SK-N-SH (cell line): ENCODE results near the gene CCDC80. TPM values are rescaled to one million over a fixed set of nuclear protein-coding genes. Genes with fewer than 3 reads are reported as not detected.

Experiments used
- CTCF ChIA-PET: fragments of 300-600, 350-600 bp; formaldehyde crosslinking; extraction: SDS; loops from one replicate; lab custom pipeline; 2021; lab: Yijun Ruan, JAX
- POLR2A ChIA-PET: fragments of 350-600 bp; sonication (Branson Sonifier 250); formaldehyde crosslinking; extraction: SDS; loops from one replicate; lab custom pipeline; 2020; ENCODE audit warnings: antibody characterized with exemption, inconsistent platforms; lab: Yijun Ruan, JAX
- DNase-seq: peaks from one replicate; pipeline ENCODE4 v3.0.0; 2012
- H2AFZ ChIP-seq: fragments of 200-600 bp; sonication (generic); 2 replicates; pipeline ENCODE4 v1.8.1; 2016; ENCODE audit warnings: antibody characterized with exemption, mild to moderate bottlenecking, low read depth
- H3F3A ChIP-seq: fragments of 200-600 bp; sonication (generic); replicated peaks from 2 replicates; pipeline ENCODE3; 2016; ENCODE audit warnings: antibody characterized with exemption, mild to moderate bottlenecking; ENCODE audit not compliant: insufficient read depth
- H3K27ac ChIP-seq, 2 experiments: fragments of 200-500 bp in 1 of 2; fragments of 200-600 bp in 1 of 2; sonication (Bioruptor generic) in 1 of 2; sonication (generic), shearing (Covaris generic) in 1 of 2; 2 replicates each; pipeline versions ENCODE4 v1.5.1 to v1.6.1; 2014 to 2016; ENCODE audit warnings: low read depth in 2 of 2, inconsistent platforms in 1 of 2, low read length in 1 of 2, mild to moderate bottlenecking in 1 of 2, mixed read lengths in 1 of 2
- H3K27me3 ChIP-seq: fragments of 200-600 bp; sonication (generic), shearing (Covaris generic); 2 replicates; pipeline ENCODE4 v1.6.1; 2016; ENCODE audit warnings: mixed run types; ENCODE audit not compliant: insufficient read depth
- H3K36me3 ChIP-seq, 2 experiments: fragments of 200-500 bp in 1 of 2; fragments of 200-600 bp in 1 of 2; sonication (Bioruptor generic) in 1 of 2; sonication (generic) in 1 of 2; replicated peaks in 1 of 2; 2 replicates each; pipeline versions ENCODE3 to v1.5.1; 2014 to 2016; ENCODE audit warnings: low read length in 1 of 2, mild to moderate bottlenecking in 1 of 2; ENCODE audit not compliant: insufficient read depth in 2 of 2, control insufficient read depth in 1 of 2
- H3K4me1 ChIP-seq, 2 experiments: fragments of 200-500 bp in 1 of 2; fragments of 200-600 bp in 1 of 2; sonication (Bioruptor generic) in 1 of 2; sonication (generic), shearing (Covaris generic) in 1 of 2; 2 replicates each; pipeline versions ENCODE4 v1.5.1 to v1.6.1; 2014 to 2016; ENCODE audit warnings: low read depth in 1 of 2, low read length in 1 of 2, mixed run types in 1 of 2; ENCODE audit not compliant: insufficient read depth in 2 of 2, control insufficient read depth in 1 of 2
- H3K4me2 ChIP-seq: fragments of 200-600 bp; sonication (generic), shearing (Covaris generic); 2 replicates; pipeline ENCODE4 v1.6.1; 2017; ENCODE audit warnings: mixed run types
- H3K4me3 ChIP-seq, 2 experiments: fragments of 200-500 bp in 1 of 2; fragments of 200-600 bp in 1 of 2; sonication (Bioruptor generic) in 1 of 2; sonication (generic), shearing (Covaris generic) in 1 of 2; 2 replicates each; pipeline versions ENCODE4 v1.5.1 to v1.8.1; 2014 to 2016; ENCODE audit warnings: low read depth in 2 of 2, inconsistent platforms in 1 of 2, low read length in 1 of 2, mild to moderate bottlenecking in 1 of 2, mixed read lengths in 1 of 2, moderate library complexity in 1 of 2
- H3K79me2 ChIP-seq: fragments of 200-600 bp; sonication (generic); 2 replicates; pipeline ENCODE4 v1.8.1; 2017; ENCODE audit warnings: mild to moderate bottlenecking; ENCODE audit not compliant: insufficient read depth
- H3K9ac ChIP-seq: fragments of 200-600 bp; sonication (generic); 2 replicates; pipeline ENCODE4 v1.6.1; 2017; ENCODE audit warnings: mixed run types
- H3K9me2 ChIP-seq: fragments of 200-600 bp; sonication (generic); 2 replicates; pipeline ENCODE4 v1.6.1; 2017; ENCODE audit warnings: mixed run types
- H3K9me3 ChIP-seq: fragments of 200-600 bp; sonication (generic); 2 replicates; pipeline ENCODE4 v1.6.1; 2017; ENCODE audit warnings: mixed run types, mild to moderate bottlenecking, moderate library complexity
- H4K20me1 ChIP-seq: fragments of 200-600 bp; sonication (generic); 2 replicates; pipeline ENCODE4 v1.6.1; 2017; ENCODE audit warnings: mild to moderate bottlenecking, mixed run types; ENCODE audit not compliant: insufficient read depth
- CHD2 ChIP-seq: fragments of 150-350 bp; IDR thresholded peaks from 2 replicates; pipeline ENCODE4 v1.6.1; 2018; ENCODE audit warnings: low read length; ENCODE audit not compliant: partially characterized antibody
- ELF1 ChIP-seq: IDR thresholded peaks from 2 replicates; pipeline ENCODE4 v1.4.0; 2012
- FOSL2 ChIP-seq: IDR thresholded peaks from 2 replicates; pipeline ENCODE4 v1.4.0; 2012; ENCODE audit warnings: low read depth, mild to moderate bottlenecking, moderate library complexity, borderline replicate concordance
- FOXJ3 ChIP-seq: sonication (generic); formaldehyde crosslinking; IDR thresholded peaks from 2 replicates; pipeline ENCODE4 v1.5.1; 2020; ENCODE audit warnings: mild to moderate bottlenecking, missing genetic modification reagents
- FOXM1 ChIP-seq: IDR thresholded peaks from 2 replicates; pipeline ENCODE4 v1.4.0; 2012; ENCODE audit warnings: low read depth, mild to moderate bottlenecking
- GATA2 ChIP-seq: sonication (generic); formaldehyde crosslinking; IDR thresholded peaks from 2 replicates; pipeline ENCODE4 v1.5.0; 2020; ENCODE audit warnings: mild to moderate bottlenecking, missing genetic modification reagents
- IRF3 ChIP-seq: fragments of 150-350 bp; IDR thresholded peaks from 2 replicates; pipeline ENCODE4 v1.6.1; 2016; ENCODE audit warnings: mild to moderate bottlenecking, low read depth, low read length
- MEF2A ChIP-seq: IDR thresholded peaks from 2 replicates; pipeline ENCODE4 v1.4.0; 2012; ENCODE audit warnings: low read depth, borderline replicate concordance
- NFIC ChIP-seq: IDR thresholded peaks from 2 replicates; pipeline ENCODE4 v1.4.0; 2012; ENCODE audit warnings: borderline replicate concordance
- NRF1 ChIP-seq: IDR thresholded peaks from 2 replicates; pipeline ENCODE4 v1.6.1; 2012; ENCODE audit warnings: low read depth, mild to moderate bottlenecking, low read length
- RAD21 ChIP-seq: IDR thresholded peaks from 2 replicates; pipeline ENCODE4 v1.6.1; 2012; ENCODE audit warnings: mild to moderate bottlenecking, low read length
- RCOR1 ChIP-seq: fragments of 150-350 bp; IDR thresholded peaks from 2 replicates; pipeline ENCODE4 v1.6.1; 2017; ENCODE audit warnings: antibody characterized with exemption, low read length
- RFX5 ChIP-seq: IDR thresholded peaks from 2 replicates; pipeline ENCODE4 v1.6.1; 2012; ENCODE audit warnings: mild to moderate bottlenecking, improper control_type of control experiment, low read length
- SIN3A ChIP-seq: IDR thresholded peaks from 2 replicates; pipeline ENCODE4 v1.6.1; 2012; ENCODE audit warnings: low read depth, mild to moderate bottlenecking, low read length, moderate library complexity, borderline replicate concordance
- SMC3 ChIP-seq: IDR thresholded peaks from 2 replicates; pipeline ENCODE4 v1.6.1; 2012; ENCODE audit warnings: low read depth, low read length, improper control_type of control experiment
- TEAD4 ChIP-seq: IDR thresholded peaks from 2 replicates; pipeline ENCODE4 v1.4.0; 2012; ENCODE audit warnings: mild to moderate bottlenecking, borderline replicate concordance; ENCODE audit not compliant: insufficient read depth
- USF2 ChIP-seq: fragments of 150-350 bp; IDR thresholded peaks from 2 replicates; pipeline ENCODE4 v1.6.1; 2017; ENCODE audit warnings: antibody characterized with exemption, low read length, low read depth, borderline replicate concordance
- YY1 ChIP-seq: IDR thresholded peaks from 2 replicates; pipeline ENCODE4 v1.4.0; 2012; ENCODE audit warnings: low read depth, mild to moderate bottlenecking
- WGBS: methylation state at CpG from one replicate; pipeline ENCODE4 v1.1.6; 2017; ENCODE audit warnings: low lambda C conversion rate; 5-methylcytosine and 5-hydroxymethylcytosine counted together
- polyA plus RNA-seq, 3 experiments: library from polyadenylated mRNA; depleted of rRNA; stranded (reverse); fragments of >200 nt; gene quantifications; 2 replicates each; pipeline ENCODE4 v1.2.3, GENCODE V29; 2012
- TF ChIP-seq, protein P1 (sequence below): fragments of 200-600 bp; sonication (generic); IDR thresholded peaks from 2 replicates; pipeline ENCODE4 v1.6.1; 2017; ENCODE audit warnings: antibody characterized with exemption, mild to moderate bottlenecking, moderate library complexity
- TF ChIP-seq, protein P2 (sequence below): IDR thresholded peaks from 2 replicates; pipeline ENCODE4 v1.4.0; 2012; ENCODE audit warnings: low read depth

Gene CCDC80
- polyA plus RNA-seq, 1 of the 3 experiments (the other 2 are of a cell fraction): 83.4 TPM

- Histone ChIP-seq H3K79me2 (no peaks in the 10 kb centered on the region), H3K9ac (no peak overlapping the region), H3K4me3 (no peak overlapping the region; a peak in 1 of 4 replicates), H3K27me3 (no peaks in the 10 kb centered on the region), H3F3A (peaks cover 3% of the 10 kb centered on the region), H3K4me1 (no peaks in the 10 kb centered on the region), H3K27ac (no peak overlapping the region; a peak in 1 of 4 replicates), H2AFZ (no peak overlapping the region), H3K36me3 (peaks cover 47 to 72% of the 10 kb centered on the region in 2 experiments), H3K4me2 (no peak overlapping the region), H4K20me1 (no peaks in the 10 kb centered on the region), H3K9me3 (no peaks in the 10 kb centered on the region), H3K9me2 (no peaks in the 10 kb centered on the region)
- no peak for TF ChIP-seq YY1
- peak; percentile 53 for TF ChIP-seq SMC3
- TF ChIP-seq, protein P1, sequence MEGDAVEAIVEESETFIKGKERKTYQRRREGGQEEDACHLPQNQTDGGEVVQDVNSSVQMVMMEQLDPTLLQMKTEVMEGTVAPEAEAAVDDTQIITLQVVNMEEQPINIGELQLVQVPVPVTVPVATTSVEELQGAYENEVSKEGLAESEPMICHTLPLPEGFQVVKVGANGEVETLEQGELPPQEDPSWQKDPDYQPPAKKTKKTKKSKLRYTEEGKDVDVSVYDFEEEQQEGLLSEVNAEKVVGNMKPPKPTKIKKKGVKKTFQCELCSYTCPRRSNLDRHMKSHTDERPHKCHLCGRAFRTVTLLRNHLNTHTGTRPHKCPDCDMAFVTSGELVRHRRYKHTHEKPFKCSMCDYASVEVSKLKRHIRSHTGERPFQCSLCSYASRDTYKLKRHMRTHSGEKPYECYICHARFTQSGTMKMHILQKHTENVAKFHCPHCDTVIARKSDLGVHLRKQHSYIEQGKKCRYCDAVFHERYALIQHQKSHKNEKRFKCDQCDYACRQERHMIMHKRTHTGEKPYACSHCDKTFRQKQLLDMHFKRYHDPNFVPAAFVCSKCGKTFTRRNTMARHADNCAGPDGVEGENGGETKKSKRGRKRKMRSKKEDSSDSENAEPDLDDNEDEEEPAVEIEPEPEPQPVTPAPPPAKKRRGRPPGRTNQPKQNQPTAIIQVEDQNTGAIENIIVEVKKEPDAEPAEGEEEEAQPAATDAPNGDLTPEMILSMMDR: peak; percentile 85
- TF ChIP-seq, protein P2, sequence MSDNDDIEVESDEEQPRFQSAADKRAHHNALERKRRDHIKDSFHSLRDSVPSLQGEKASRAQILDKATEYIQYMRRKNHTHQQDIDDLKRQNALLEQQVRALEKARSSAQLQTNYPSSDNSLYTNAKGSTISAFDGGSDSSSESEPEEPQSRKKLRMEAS: no peak
- peak; percentile 86 for TF ChIP-seq RAD21
- TF ChIP-seq RFX5: no peak
- POLR2A ChIA-PET: no interaction called here
- DNase-seq: peak; percentile 14
- CTCF ChIA-PET: interaction anchor here (0.7 to 3.0 kb wide), 50 partner anchors 8 to 1049 kb away, joined by 3 to 38 read pairs (median 5); partner anchors contain the start of genes ATG3, CCDC80, CD200R1 and GTPBP8
- 45% methylated on average over 2 of the region's 2 CpGs for WGBS
Observed at GRCh38 chr3:112582244-112582874, 58.6 kb downstream of the CCDC80 start.

DNA sequence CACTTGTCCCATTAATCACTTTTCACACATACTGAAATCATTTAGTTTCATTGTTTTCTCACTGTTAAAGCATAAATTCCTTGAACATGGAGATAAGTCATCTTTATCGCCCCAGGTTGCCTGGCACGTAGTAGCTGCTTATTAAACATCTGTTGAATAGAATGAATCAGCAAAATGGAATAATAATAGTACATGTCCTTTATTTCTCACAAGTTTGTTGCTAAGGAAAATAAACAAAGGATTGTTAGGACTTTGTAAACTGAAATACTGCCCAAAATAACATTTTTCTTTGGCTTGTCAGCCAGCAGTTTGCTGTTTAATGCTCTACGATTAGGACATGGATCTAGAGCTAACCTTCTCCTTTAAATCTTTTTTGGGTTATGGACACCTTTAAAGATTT lies 61.2 kb downstream of the CCDC80 start:
- no peak overlapping the region for H3K9ac ChIP-seq
- H3K27me3 ChIP-seq: no peaks in the 10 kb centered on the region
- 95% methylated on average over 3 of the region's 3 CpGs for WGBS
- H4K20me1 ChIP-seq: no peaks in the 10 kb centered on the region
- no peak overlapping the region for H3K27ac ChIP-seq
- no peaks in the 10 kb centered on the region for H3K9me3 ChIP-seq
- H3K4me3 ChIP-seq: no peak overlapping the region
- no peak for TF ChIP-seq GATA2 (CRISPR knock-in tag)
- no peak for TF ChIP-seq FOSL2
- TF ChIP-seq SIN3A: no peak
- TF ChIP-seq MEF2A: no peak
- TF ChIP-seq RCOR1: no peak
- TF ChIP-seq IRF3: no peak
- TF ChIP-seq TEAD4: no peak
- TF ChIP-seq FOXJ3: no peak
- no peak for TF ChIP-seq ELF1
- TF ChIP-seq NRF1: no peak
- TF ChIP-seq, protein P2: no peak
- no peak for TF ChIP-seq RAD21
- TF ChIP-seq FOXM1: no peak
- no peak for TF ChIP-seq USF2
- TF ChIP-seq NFIC: no peak
- no peak for TF ChIP-seq RFX5
- TF ChIP-seq, protein P1: no peak
- no peak for TF ChIP-seq CHD2
- H2AFZ ChIP-seq: no peak overlapping the region
- no peaks in the 10 kb centered on the region for H3K9me2 ChIP-seq
- CTCF ChIA-PET: interaction anchor here (2.0 to 2.1 kb wide), 2 partner anchors 56 to 63 kb away, joined by 6 read pairs; no protein-coding TSS in a partner anchor
- peaks cover 8% of the 10 kb centered on the region for H3F3A ChIP-seq
- H3K4me2 ChIP-seq: no peak overlapping the region
- no peaks in the 10 kb centered on the region for H3K79me2 ChIP-seq
- POLR2A ChIA-PET: no interaction called here
- no peak for DNase-seq
- no peaks in the 10 kb centered on the region for H3K4me1 ChIP-seq
- H3K36me3 ChIP-seq: peaks cover 58 to 63% of the 10 kb centered on the region in 2 experiments
